SK-N-SH treated with all-trans-retinoic acid at 6 μM for 48 hours (cell line): ENCODE results near the gene ZNF319.

Experiments used
- ATAC-seq: fragments of 200-7000 bp; cut with Tn5 transposase; 3 replicates; pipeline ENCODE4 v1.9.1; 2020; ENCODE audit warnings: mild to moderate bottlenecking, moderate library complexity
- ARNTL ChIP-seq: fragments of 450-650 bp; formaldehyde crosslinking; IDR thresholded peaks from 2 replicates; pipeline ENCODE4 v1.5.0; 2020; ENCODE audit warnings: low read depth, mild to moderate bottlenecking, moderate library complexity, borderline replicate concordance
- BACH2 ChIP-seq: fragments of 250-450 bp; sonication (Bioruptor Pico); IDR thresholded peaks from 2 replicates; pipeline ENCODE4 v1.9.0; 2021; ENCODE audit warnings: mild to moderate bottlenecking, borderline replicate concordance
- ESRRG ChIP-seq: fragments of 250-450 bp; sonication (Bioruptor Pico); IDR thresholded peaks from 2 replicates; pipeline ENCODE4 v1.6.1; 2021; ENCODE audit warnings: mild to moderate bottlenecking
- GLIS3 ChIP-seq: fragments of 250-450 bp; sonication (Bioruptor Pico); IDR thresholded peaks from 2 replicates; pipeline ENCODE4 v1.5.0; 2020; ENCODE audit warnings: mild to moderate bottlenecking, moderate library complexity
- ISL1 ChIP-seq: fragments of 250-450 bp; sonication (Bioruptor Pico); IDR thresholded peaks from 2 replicates; pipeline ENCODE4 v2.1.2; 2022; ENCODE audit warnings: mild to moderate bottlenecking, moderate library complexity
- OSR1 ChIP-seq: fragments of 250-450 bp; sonication (Bioruptor Pico); IDR thresholded peaks from 2 replicates; pipeline ENCODE4 v1.8.0; 2022; ENCODE audit warnings: moderate library complexity, mild to moderate bottlenecking, inconsistent platforms
- POU6F1 ChIP-seq: fragments of 250-450 bp; sonication (Bioruptor Pico); IDR thresholded peaks from 2 replicates; pipeline ENCODE4 v1.8.0; 2021; ENCODE audit warnings: low read depth, mild to moderate bottlenecking, moderate library complexity, borderline replicate concordance
- PPARA ChIP-seq: fragments of 250-450 bp; sonication (Bioruptor Pico); IDR thresholded peaks from 2 replicates; pipeline ENCODE4 v1.5.0; 2020; ENCODE audit warnings: mild to moderate bottlenecking, borderline replicate concordance
- RARB ChIP-seq: fragments of 250-450 bp; sonication (Bioruptor Pico); IDR thresholded peaks from 2 replicates; pipeline ENCODE4 v1.8.0; 2021; ENCODE audit warnings: mild to moderate bottlenecking, moderate library complexity
- SNAI2 ChIP-seq: fragments of 250-450 bp; sonication (Bioruptor Pico); IDR thresholded peaks from 2 replicates; pipeline ENCODE4 v1.5.0; 2020; ENCODE audit warnings: mild to moderate bottlenecking, moderate library complexity
- TCF4 ChIP-seq: fragments of 250-450 bp; sonication (Bioruptor Pico); IDR thresholded peaks from 2 replicates; pipeline ENCODE4 v1.8.0; 2021; ENCODE audit warnings: mild to moderate bottlenecking, moderate library complexity, borderline replicate concordance
- TOX ChIP-seq: fragments of 250-450 bp; sonication (Bioruptor Pico); IDR thresholded peaks from 2 replicates; pipeline ENCODE4 v1.8.0; 2021; ENCODE audit warnings: mild to moderate bottlenecking, moderate library complexity, borderline replicate concordance
- TSHZ2 ChIP-seq: fragments of 250-450 bp; sonication (Bioruptor Pico); IDR thresholded peaks from 2 replicates; pipeline ENCODE4 v1.5.0; 2020; ENCODE audit warnings: mild to moderate bottlenecking, moderate library complexity
- ZC3H10 ChIP-seq: fragments of 250-450 bp; sonication (Bioruptor Pico); IDR thresholded peaks from 2 replicates; pipeline ENCODE4 v1.5.1; 2021; ENCODE audit warnings: mild to moderate bottlenecking, moderate library complexity
- ZFP3 ChIP-seq: fragments of 250-450 bp; sonication (Bioruptor Pico); IDR thresholded peaks from 2 replicates; pipeline ENCODE4 v1.5.0; 2020; ENCODE audit warnings: mild to moderate bottlenecking, moderate library complexity
- ZFP30 ChIP-seq: fragments of 450-650 bp; formaldehyde crosslinking; IDR thresholded peaks from 2 replicates; pipeline ENCODE4 v1.5.0; 2022; ENCODE audit warnings: mild to moderate bottlenecking, moderate library complexity
- ZNF565 ChIP-seq: fragments of 450-650 bp; formaldehyde crosslinking; conservative IDR thresholded peaks from 2 replicates; pipeline ENCODE4 v1.5.0; 2020; ENCODE audit warnings: low read depth, mild to moderate bottlenecking, moderate library complexity
- ZNF70 ChIP-seq: fragments of 450-650 bp; formaldehyde crosslinking; IDR thresholded peaks from 2 replicates; pipeline ENCODE4 v1.5.0; 2020; ENCODE audit warnings: mild to moderate bottlenecking, moderate library complexity
- ZNF8 ChIP-seq: fragments of 450-650 bp; formaldehyde crosslinking; IDR thresholded peaks from 2 replicates; pipeline ENCODE4 v1.5.0; 2020; ENCODE audit warnings: mild to moderate bottlenecking, moderate library complexity
- TF ChIP-seq, protein P1 (sequence below): fragments of 250-450 bp; sonication (Bioruptor Pico); IDR thresholded peaks from 2 replicates; pipeline ENCODE4 v1.5.1; 2020; ENCODE audit warnings: low read depth, mild to moderate bottlenecking, moderate library complexity
- TF ChIP-seq, protein P2 (sequence below): fragments of 250-450 bp; sonication (Bioruptor Pico); IDR thresholded peaks from 2 replicates; pipeline ENCODE4 v1.5.1; 2021; ENCODE audit warnings: mild to moderate bottlenecking, moderate library complexity
- TF ChIP-seq, protein P3 (sequence below): fragments of 250-450 bp; sonication (Bioruptor Pico); IDR thresholded peaks from 2 replicates; pipeline ENCODE4 v1.8.0; 2020; ENCODE audit warnings: mild to moderate bottlenecking, moderate library complexity, borderline replicate concordance

The ZNF319 gene

DNA sequence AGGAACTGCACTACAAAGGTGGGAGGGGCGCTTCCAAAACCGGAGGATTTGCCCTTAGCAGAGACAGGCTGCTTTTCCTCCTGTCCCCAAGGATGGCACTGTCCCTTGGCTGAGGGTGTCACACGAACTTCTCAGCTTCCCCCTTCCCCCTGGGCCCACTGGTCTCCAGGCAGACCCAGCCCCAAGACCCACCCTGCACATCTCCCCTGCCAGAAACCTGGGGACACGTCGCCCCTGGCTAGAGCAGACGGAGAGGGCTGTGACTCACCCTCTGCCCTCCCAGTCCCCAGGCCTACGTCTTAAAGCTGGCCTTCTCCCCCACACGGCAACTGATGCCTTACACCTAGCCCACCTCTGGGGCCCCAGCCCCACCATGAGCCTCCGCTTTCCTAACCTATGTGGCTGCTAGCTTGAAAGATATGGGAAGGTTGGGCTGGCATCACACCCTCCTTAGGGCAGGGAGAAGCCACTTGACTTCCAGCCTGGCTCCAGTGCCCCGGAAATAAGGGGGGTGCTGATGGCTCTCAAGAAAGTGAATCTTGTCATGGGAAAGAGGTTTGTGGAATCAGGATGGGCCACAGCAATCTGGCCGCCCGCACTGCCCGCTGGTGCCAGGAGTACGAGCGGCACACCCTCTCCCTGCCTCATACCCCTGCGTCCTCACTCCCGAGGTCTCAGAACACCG is 4.6 kb downstream of the ZNF319 start:
- TF ChIP-seq PPARA (no peak), ISL1 (CRISPR knock-in tag) (no peak), TSHZ2 (CRISPR knock-in tag) (no peak), ZFP3 (CRISPR knock-in tag) (no peak), TOX (no peak), ZC3H10 (no peak), GLIS3 (CRISPR knock-in tag) (no peak), ZFP30 (CRISPR knock-in tag) (no peak), SNAI2 (CRISPR knock-in tag) (no peak), TCF4 (CRISPR knock-in tag) (no peak), OSR1 (no peak)
- TF ChIP-seq, protein P1, sequence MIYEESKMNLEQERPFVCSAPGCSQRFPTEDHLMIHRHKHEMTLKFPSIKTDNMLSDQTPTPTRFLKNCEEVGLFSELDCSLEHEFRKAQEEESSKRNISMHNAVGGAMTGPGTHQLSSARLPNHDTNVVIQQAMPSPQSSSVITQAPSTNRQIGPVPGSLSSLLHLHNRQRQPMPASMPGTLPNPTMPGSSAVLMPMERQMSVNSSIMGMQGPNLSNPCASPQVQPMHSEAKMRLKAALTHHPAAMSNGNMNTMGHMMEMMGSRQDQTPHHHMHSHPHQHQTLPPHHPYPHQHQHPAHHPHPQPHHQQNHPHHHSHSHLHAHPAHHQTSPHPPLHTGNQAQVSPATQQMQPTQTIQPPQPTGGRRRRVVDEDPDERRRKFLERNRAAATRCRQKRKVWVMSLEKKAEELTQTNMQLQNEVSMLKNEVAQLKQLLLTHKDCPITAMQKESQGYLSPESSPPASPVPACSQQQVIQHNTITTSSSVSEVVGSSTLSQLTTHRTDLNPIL (CRISPR knock-in tag) = no peak
- TF ChIP-seq, protein P2, sequence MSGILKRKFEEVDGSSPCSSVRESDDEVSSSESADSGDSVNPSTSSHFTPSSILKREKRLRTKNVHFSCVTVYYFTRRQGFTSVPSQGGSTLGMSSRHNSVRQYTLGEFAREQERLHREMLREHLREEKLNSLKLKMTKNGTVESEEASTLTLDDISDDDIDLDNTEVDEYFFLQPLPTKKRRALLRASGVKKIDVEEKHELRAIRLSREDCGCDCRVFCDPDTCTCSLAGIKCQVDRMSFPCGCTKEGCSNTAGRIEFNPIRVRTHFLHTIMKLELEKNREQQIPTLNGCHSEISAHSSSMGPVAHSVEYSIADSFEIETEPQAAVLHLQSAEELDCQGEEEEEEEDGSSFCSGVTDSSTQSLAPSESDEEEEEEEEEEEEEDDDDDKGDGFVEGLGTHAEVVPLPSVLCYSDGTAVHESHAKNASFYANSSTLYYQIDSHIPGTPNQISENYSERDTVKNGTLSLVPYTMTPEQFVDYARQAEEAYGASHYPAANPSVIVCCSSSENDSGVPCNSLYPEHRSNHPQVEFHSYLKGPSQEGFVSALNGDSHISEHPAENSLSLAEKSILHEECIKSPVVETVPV (CRISPR knock-in tag) = no peak
- TF ChIP-seq, all 23 proteins: peak for 0
- ATAC-seq = no peak

DNA sequence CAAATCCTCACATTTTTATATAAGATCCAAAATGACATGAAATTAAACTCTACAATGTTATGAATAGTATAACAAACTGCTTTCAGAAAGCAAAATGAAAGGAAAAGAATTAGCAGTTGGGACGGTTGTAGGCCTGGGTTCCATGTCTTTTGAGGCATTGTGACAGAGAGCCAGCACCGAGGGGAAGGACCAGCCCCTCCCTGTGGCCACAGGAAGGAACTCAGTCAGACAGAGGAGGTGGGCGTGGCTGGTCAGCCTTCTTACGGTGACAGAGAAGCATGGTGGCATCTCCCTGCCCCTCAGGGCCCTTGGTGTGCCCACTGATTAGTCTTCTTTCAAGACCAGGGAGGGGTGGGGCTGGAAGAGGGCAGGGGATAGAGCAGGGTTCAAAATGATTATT is 5.7 kb downstream of the ZNF319 start:
- peak; percentile 64 for ATAC-seq
- no peak for TF ChIP-seq TSHZ2 (CRISPR knock-in tag)
- TF ChIP-seq ESRRG (CRISPR knock-in tag) = no peak
- no peak for TF ChIP-seq ARNTL (CRISPR knock-in tag)
- no peak for TF ChIP-seq TCF4 (CRISPR knock-in tag)
- TF ChIP-seq RARB (CRISPR knock-in tag) = no peak
- no peak for TF ChIP-seq ZNF565 (CRISPR knock-in tag)
- TF ChIP-seq, protein P1 (CRISPR knock-in tag) = no peak
- no peak for TF ChIP-seq POU6F1 (CRISPR knock-in tag)
- TF ChIP-seq, protein P3, sequence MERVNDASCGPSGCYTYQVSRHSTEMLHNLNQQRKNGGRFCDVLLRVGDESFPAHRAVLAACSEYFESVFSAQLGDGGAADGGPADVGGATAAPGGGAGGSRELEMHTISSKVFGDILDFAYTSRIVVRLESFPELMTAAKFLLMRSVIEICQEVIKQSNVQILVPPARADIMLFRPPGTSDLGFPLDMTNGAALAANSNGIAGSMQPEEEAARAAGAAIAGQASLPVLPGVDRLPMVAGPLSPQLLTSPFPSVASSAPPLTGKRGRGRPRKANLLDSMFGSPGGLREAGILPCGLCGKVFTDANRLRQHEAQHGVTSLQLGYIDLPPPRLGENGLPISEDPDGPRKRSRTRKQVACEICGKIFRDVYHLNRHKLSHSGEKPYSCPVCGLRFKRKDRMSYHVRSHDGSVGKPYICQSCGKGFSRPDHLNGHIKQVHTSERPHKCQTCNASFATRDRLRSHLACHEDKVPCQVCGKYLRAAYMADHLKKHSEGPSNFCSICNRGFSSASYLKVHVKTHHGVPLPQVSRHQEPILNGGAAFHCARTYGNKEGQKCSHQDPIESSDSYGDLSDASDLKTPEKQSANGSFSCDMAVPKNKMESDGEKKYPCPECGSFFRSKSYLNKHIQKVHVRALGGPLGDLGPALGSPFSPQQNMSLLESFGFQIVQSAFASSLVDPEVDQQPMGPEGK = no peak
- TF ChIP-seq ZC3H10 = no peak
- TF ChIP-seq SNAI2 (CRISPR knock-in tag) = no peak
- TF ChIP-seq GLIS3 (CRISPR knock-in tag) = no peak
- TF ChIP-seq, protein P2 (CRISPR knock-in tag) = no peak
- TF ChIP-seq TOX = no peak
- no peak for TF ChIP-seq BACH2 (CRISPR knock-in tag)
- no peak for TF ChIP-seq ZNF8 (CRISPR knock-in tag)
- no peak for TF ChIP-seq PPARA
- no peak for TF ChIP-seq ZNF70 (CRISPR knock-in tag)
- TF ChIP-seq ZFP30 (CRISPR knock-in tag) = no peak
- TF ChIP-seq OSR1 = no peak
- TF ChIP-seq, all 23 proteins: peak for 0
